ENCODE results near the gene LARP4B. TPM values are rescaled to one million over a fixed set of nuclear protein-coding genes. Genes with fewer than 3 reads are reported as not detected.

Gene LARP4B
- total and polyA plus RNA-seq, 2 of the 13 experiments (the other 11 are each of a cell fraction or from before 2014, with no cell fraction given): 19.5 to 30.2 TPM

- TF ChIP-seq ZNF431 (CRISPR knock-in tag; IDR thresholded peaks at IDR 0.05; ENCODE audit: borderline replicate concordance, low read depth): no peak
- no peak for TF ChIP-seq ZUFSP (CRISPR knock-in tag; IDR thresholded peaks at IDR 0.05; ENCODE audit: borderline replicate concordance)
- TF ChIP-seq HNF1A (IDR thresholded peaks at IDR 0.05; ENCODE audit: low read depth): no peak
- TF ChIP-seq HNF1A (CRISPR knock-in tag; IDR thresholded peaks at IDR 0.05; ENCODE audit: borderline replicate concordance): no peak
- TF ChIP-seq ZNF264 (CRISPR knock-in tag; IDR thresholded peaks at IDR 0.05): peak; percentile 69; the same call in 1 of the 2 replicates
- no peak for TF ChIP-seq PREB (CRISPR knock-in tag; IDR thresholded peaks at IDR 0.05)
- no peak for TF ChIP-seq TSC22D2 (CRISPR knock-in tag; IDR thresholded peaks at IDR 0.05; ENCODE audit: borderline replicate concordance)
- TF ChIP-seq ZFP62 (CRISPR knock-in tag; IDR thresholded peaks at IDR 0.05): no peak
- no peak for TF ChIP-seq ZBTB44 (CRISPR knock-in tag; IDR thresholded peaks at IDR 0.05)
- no peak for TF ChIP-seq ZNF362 (CRISPR knock-in tag; IDR thresholded peaks at IDR 0.05; ENCODE audit: borderline replicate concordance)
- no peak for TF ChIP-seq MYNN (CRISPR knock-in tag; IDR thresholded peaks at IDR 0.05; ENCODE audit: low read depth)
- no peak for TF ChIP-seq ZNF703 (CRISPR knock-in tag; IDR thresholded peaks at IDR 0.05; ENCODE audit: borderline replicate concordance)
- TF ChIP-seq ZNF333 (CRISPR knock-in tag; IDR thresholded peaks at IDR 0.05; ENCODE audit: borderline replicate concordance): peak; percentile 80
- peak; percentile 37 for TF ChIP-seq AGO2 (optimal IDR thresholded peaks at IDR 0.05; ENCODE audit: low read depth, low read length)
- TF ChIP-seq SNRNP70 (IDR thresholded peaks at IDR 0.05; ENCODE audit: low read depth, low read length): no peak
- no peak for TF ChIP-seq KLF11 (CRISPR knock-in tag; IDR thresholded peaks at IDR 0.05)
- TF ChIP-seq LBX2 (CRISPR knock-in tag; IDR thresholded peaks at IDR 0.05; ENCODE audit: borderline replicate concordance): peak; percentile 32; the same call in 1 of the 2 replicates
Measured at GRCh38 chr10:788796-789748, 142.4 kb downstream of the LARP4B start (continued).
